Pulmonary artery endothelial cell (primary cell): Measurements from ENCODE around the gene PARP11. TPM values are rescaled to one million over a fixed set of nuclear protein-coding genes. Genes with fewer than 3 reads are reported as not detected.

Source experiments
- DNase-seq: peaks from one replicate; pipeline ENCODE4 v3.0.0-alpha.2; 2011; ENCODE audit warnings: low read depth, low spot score
- total RNA-seq: library from RNA; depleted of rRNA; stranded (reverse); fragments of >200 nt; gene quantifications from 2 replicates; pipeline ENCODE4 v1.2.3, GENCODE V29; 2014

Gene PARP11, protein sequence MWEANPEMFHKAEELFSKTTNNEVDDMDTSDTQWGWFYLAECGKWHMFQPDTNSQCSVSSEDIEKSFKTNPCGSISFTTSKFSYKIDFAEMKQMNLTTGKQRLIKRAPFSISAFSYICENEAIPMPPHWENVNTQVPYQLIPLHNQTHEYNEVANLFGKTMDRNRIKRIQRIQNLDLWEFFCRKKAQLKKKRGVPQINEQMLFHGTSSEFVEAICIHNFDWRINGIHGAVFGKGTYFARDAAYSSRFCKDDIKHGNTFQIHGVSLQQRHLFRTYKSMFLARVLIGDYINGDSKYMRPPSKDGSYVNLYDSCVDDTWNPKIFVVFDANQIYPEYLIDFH
- 3.0 and 3.8 TPM in 2 replicates for total RNA-seq

DNA sequence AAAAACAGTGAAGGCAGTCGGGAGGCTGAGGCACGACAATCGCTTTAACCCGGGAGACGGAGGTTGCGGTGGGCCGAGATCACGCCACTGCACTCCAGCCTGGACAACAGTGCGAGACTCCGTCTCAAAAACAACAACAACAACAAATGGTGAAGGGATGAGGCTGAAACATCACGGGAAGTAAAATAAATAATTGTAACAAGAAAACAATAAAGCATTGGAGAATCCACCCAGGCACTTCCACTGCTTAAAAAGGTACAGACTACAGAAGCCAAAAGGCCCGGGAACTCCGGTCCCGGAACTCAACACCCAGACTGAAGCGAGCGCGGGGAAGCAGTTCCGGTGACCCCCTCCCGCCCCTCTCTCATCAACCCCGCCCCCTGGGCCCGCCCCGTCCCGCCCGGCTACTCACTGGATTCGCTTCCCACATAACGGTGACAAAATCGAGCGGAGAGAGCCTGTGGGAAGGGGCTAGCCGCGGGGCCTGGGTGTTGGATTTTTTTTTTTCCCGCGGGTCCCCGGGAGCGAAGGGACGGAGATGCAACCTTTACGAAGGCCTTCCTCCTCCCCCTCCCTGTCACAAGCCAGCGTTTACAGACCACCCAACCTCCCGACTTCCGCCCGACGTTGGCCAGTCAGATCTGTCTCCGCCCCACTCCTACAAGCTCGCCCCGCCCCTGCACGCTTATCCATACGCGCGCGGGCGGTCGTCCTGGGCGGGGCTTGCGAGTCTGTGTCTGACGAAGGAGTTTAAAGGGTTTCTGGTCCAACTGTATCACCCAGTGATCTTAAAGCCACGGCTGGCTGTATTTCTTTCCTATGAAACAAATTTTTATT lies at the start of gene PARP11:
Gene PARP11, minus strand, starts transcription at position 600 of the 837 bp plus-strand sequence. Its CDS starts 170 bp downstream, at position 430.
- DNase-seq = peak; percentile 89

GRCh38 chr12:3922033-3922432 lies 48.8 kb upstream of the PARP11 start:
- DNase-seq = no peak

GRCh38 chr12:3921526-3921925 lies 48.3 kb upstream of the PARP11 start:
- no peak for DNase-seq

DNA sequence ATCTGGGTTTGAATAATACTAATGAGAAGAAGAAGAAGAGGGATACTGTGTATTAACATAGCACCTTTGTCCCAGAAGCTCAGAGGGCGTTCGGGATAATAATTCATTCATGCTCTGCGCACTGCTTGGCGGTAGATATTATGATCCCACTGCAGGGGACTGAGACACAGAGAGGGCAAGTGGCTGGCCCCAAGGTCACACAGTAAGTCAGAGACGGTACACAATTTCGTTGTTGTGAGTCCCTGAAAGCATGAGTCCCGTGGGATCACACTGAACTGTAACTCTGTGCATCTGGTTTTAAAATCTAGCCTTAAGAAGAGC lies 47.9 kb upstream of the PARP11 start:
- no peak for DNase-seq

DNA sequence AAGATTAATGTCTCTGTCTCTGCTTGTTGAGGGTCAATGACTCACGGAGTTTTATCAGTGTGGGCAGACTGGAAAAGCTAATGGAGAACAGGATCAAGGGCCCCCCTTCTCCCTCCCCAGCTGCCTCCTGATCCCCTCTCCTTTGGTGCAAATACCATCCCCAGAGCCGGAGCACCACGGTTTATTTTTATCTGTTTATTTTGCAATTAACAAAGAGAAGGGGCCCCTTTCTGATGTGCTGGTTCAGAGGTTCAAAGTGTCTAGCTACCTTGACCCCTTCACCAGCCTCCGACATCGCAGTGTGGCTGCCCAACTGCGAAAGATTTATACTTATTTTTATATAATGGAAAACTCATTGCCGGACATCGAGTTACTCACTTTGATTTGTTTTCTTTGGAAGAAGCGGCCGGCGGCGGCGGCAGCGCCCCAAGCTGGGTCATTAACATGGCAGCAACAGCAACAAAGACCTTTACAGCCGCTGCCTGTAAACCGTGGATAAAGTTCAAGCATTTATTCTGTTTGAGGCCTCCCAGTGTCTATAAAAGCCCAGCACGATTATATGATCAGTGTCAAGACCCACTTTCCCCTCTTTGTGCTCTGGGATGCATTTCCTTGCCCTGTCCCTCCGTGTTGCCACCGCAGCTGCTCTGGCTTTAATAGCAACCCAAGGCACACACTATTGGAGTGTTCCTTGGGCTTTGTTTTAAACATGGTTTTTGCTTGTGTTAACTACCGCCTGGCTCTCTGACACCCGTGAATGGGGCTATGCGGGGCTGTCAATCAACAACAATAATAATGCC lies 47.4 kb upstream of the PARP11 start:
- DNase-seq = no peak

- DNase-seq = no peak
Observed at GRCh38 chr12:3913278-3913677, 40.1 kb upstream of the PARP11 start.

DNA sequence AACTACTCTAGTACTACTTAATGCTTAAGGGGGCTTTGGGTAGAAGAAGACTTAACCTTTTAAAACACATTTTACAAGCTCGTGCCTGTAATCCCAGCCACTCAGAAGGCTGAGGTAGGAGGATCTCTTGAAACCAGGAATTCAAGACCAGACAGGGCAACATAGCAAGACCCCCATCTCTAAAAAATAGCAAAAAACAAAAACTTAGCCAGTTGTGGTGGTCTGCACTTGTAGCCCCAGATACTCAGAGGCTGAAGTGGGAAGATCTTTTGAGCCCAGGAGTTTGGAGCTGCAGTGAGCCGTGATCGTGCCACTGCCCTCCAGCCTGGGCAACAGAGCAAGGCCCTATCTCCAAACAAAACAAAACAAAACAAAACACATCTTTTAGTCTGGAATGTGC lies 39.7 kb upstream of the PARP11 start:
- DNase-seq = no peak

DNA sequence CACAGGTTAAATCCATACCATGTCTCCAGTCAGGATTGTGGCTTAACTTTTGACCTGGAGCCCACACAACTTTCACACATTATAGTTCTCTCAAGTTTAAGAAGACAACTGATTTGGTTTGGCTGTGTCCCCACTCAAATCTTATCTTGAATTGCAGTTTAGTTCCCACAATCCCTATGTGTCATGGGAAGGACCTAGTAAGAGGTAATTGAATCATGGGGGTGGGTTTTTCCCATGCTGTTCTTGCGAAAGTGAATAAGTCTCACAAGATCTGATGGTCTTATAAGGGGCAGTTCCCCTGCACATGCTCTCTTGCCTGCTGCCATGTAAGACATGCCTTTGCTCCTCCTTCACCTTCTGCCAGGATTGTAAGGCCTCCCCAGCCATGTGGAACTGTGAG lies 38.2 kb upstream of the PARP11 start:
- DNase-seq = no peak

- no peak for DNase-seq
Observed at GRCh38 chr12:3905664-3906063, 32.5 kb upstream of the PARP11 start.

- no peak for DNase-seq
Observed at GRCh38 chr12:3904999-3905398, 31.8 kb upstream of the PARP11 start.

DNA sequence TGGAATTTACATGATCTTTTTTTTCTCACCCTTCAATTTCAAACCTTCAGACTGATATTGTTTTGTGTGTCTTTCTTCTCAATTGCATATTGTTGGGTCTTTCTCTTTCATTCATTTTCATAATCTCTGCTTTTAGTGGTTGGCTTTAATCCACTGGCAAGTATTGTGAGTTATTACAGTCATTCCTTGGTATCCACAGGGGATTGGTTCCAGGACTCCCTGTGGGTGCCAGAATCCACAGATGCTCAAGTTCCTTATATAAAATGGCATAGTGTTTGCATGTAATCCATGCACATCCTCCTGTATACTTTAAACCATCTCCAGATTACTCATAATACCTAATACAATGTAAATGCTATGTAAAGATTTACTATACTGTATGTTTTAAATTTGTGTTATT lies 29.7 kb upstream of the PARP11 start:
- no peak for DNase-seq

GRCh38 chr12:3901116-3901515 lies 27.9 kb upstream of the PARP11 start:
- DNase-seq = no peak

- DNase-seq = no peak
Observed at GRCh38 chr12:3898756-3899155, 25.6 kb upstream of the PARP11 start.

GRCh38 chr12:3897371-3897971 lies 24.3 kb upstream of the PARP11 start:
- DNase-seq = no peak

- DNase-seq = no peak
Observed at GRCh38 chr12:3896801-3897351, 23.7 kb upstream of the PARP11 start.

DNA sequence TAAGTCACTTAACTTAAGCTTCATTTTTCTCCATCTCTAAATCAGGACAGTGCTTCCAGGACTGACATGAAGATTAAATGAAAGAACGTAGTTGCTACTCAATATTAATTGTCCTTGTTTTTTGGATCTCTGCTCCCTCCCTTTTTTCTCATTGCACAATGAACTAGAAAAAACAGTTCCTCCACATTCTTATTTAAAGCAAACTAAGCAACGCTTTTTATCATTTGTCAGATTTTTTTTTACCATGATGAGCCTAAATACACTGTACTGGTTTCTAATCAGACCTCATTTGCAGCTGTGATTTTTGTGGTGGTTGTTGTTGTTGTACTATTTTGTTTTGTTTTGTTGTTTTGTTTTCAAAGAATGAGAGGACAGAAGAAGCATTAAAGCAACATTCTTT lies 23.2 kb upstream of the PARP11 start:
- no peak for DNase-seq

DNA sequence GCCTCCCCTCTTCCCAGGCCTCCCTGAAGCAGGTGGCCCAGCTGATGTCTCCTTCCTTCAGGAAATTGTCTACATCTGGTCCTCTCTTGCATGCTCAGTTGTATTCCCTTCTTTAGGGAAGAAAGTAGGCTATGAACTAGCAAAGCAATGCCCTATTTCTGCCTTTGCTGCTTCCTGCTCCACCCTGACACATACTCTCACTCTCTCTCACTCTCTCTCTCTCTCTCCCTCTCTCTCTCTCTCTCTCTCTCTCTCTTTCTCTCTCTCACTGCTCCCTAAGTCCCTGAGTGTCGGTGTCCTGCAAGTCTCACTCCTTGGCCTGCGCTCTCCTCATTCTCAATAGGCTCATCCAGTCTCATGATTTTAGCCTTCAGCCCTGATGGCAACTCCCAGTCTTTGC lies 19.4 kb upstream of the PARP11 start:
- DNase-seq = no peak

DNA sequence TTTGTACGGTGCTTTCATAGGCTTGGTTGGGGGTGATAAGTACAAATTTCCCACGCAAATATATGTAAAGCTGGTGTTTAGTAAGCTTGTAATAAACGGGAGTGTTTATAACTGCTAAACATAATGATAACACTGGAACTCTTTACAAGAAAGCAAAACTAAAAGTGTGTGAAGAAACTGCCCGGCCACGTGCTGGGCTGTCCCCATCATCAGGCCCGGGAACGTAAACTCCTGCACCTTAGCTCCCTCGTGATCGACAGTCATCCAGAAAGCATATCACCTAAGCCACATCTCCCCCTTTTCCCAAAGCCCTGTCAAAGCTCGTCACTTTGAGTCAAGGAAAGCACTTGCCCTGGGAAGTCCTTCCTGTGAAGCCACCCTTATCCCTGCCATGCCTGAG lies 18.0 kb upstream of the PARP11 start:
- DNase-seq = no peak

DNA sequence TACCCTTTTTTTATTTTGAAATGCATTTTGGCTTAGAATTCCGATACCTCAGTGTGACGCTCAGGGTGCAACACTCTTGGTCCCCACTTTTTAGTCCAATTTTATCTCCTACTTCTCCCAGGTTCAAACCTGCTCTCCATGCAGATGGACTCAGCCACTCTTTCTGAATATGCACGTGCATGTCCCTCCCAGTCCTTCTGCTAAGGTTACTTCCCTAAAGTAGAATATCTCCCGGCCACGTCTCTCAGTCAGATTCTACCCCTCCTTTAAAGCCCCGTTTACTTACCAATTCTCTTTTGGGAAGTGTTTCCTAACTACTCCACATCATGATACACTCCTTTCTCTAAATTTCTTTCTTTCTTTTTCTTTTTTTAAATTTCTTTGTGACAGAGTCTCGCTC lies 15.5 kb upstream of the PARP11 start:
- DNase-seq = no peak

- no peak for DNase-seq
Observed at GRCh38 chr12:3885277-3886094, 12.3 kb upstream of the PARP11 start.

DNA sequence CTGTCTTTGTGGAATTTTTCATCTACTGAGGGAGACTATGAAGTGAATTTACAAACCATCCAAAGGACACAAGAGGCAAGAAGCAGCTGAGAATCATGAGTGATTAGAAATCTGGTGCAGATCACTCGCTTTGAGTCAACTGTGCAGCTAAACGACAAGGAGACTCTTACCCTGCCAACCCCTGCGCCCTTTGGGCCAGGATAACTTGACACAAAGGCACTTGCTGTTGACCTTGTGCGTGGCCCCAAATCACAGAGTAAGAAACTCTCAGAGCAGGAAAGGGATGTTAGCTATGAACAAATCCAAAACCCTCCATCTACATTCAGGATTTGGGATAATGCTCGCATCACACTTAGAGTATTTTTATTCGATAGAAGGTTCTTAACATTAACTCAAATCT lies 11.5 kb upstream of the PARP11 start:
- DNase-seq = no peak
